Neutrophil (primary cell): ENCODE data around the gene ACSL6.

ENCODE experiments used
- H3K27ac ChIP-seq: fragments of 200-600 bp; sonication (generic); 2 replicates; pipeline ENCODE4 v1.5.1; 2016; ENCODE audit warnings: mild to moderate bottlenecking, moderate library complexity
- H3K27me3 ChIP-seq: fragments of 200-600 bp; sonication (generic); 2 replicates; pipeline ENCODE4 v1.6.0; 2016; ENCODE audit warnings: mild to moderate bottlenecking
- H3K36me3 ChIP-seq: fragments of 200-600 bp; sonication (generic); 2 replicates; pipeline ENCODE4 v1.5.1; 2017
- H3K4me1 ChIP-seq, 2 experiments: fragments of 200-600 bp in 1 of 2; sonication (generic) in 1 of 2; 1 replicate in 1 of 2; 2 replicates in 1 of 2; pipeline versions ENCODE4 v1.5.1 to v1.6.1; 2013 to 2016; ENCODE audit warnings: low read depth in 1 of 2, low read length in 1 of 2, mild to moderate bottlenecking in 1 of 2, moderate library complexity in 1 of 2; ENCODE audit not compliant: control insufficient read depth in 1 of 2, insufficient read depth in 1 of 2
- H3K4me3 ChIP-seq, 2 experiments: fragments of 200-600 bp in 1 of 2; sonication (generic) in 1 of 2; 1 replicate in 1 of 2; 2 replicates in 1 of 2; pipeline ENCODE4 v1.5.1; 2013 to 2016; ENCODE audit warnings: low read depth in 1 of 2, low read length in 1 of 2, mild to moderate bottlenecking in 1 of 2, moderate library complexity in 1 of 2
- H3K9me3 ChIP-seq: fragments of 200-600 bp; sonication (generic); 2 replicates; pipeline ENCODE4 v1.5.1; 2016
- CTCF ChIP-seq: fragments of 200-600 bp; sonication (generic); IDR thresholded peaks from 2 replicates; pipeline ENCODE4 v1.5.1; 2016; ENCODE audit warnings: antibody characterized with exemption

Gene ACSL6

GRCh38 chr5:132025403-132025971 lies 14.0 kb upstream of the ACSL6 start:
- Histone ChIP-seq H3K36me3 (no peaks in the 10 kb centered on the region), H3K27ac (no peak overlapping the region), H3K9me3 (no peaks in the 10 kb centered on the region), H3K4me3 (no peak overlapping the region), H3K4me1 (no peaks in the 10 kb centered on the region), H3K27me3 (peaks cover 42% of the 10 kb centered on the region)
- TF ChIP-seq CTCF: no peak

DNA sequence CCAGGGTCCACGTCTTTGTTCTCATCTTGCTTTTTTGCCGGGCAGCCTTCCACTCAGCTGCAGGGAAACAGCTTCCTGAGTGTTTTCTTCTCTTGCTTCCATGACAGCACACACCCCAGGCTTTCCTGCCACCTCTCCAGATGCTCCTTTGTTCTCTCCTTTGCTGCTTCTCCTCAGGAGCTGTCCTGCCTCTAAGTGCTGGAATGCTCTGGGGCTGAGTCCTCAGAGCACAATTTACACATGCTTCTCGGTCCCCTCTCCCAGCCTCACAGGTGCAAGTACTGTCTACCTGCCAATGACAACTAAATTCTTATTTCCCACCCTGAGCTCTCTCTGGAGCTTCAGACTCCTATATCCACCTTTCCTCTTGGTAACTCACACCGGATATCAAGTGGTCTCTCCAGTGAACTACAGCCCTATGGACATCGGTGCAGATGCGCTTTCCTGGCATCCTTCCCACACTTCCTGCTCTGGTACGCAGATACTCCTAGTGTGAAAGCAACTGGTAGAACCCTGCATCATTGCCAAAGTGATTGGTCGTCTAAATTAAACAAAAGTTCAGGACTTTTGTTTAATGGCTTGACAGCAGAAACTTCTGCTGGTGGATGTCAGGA lies 13.4 kb upstream of the ACSL6 start:
- no peak overlapping the region for H3K27ac ChIP-seq
- TF ChIP-seq CTCF: no peak
- peaks cover 48% of the 10 kb centered on the region for H3K27me3 ChIP-seq
- no peak overlapping the region for H3K4me3 ChIP-seq
- no peaks in the 10 kb centered on the region for H3K4me1 ChIP-seq
- no peaks in the 10 kb centered on the region for H3K36me3 ChIP-seq
- no peaks in the 10 kb centered on the region for H3K9me3 ChIP-seq

DNA sequence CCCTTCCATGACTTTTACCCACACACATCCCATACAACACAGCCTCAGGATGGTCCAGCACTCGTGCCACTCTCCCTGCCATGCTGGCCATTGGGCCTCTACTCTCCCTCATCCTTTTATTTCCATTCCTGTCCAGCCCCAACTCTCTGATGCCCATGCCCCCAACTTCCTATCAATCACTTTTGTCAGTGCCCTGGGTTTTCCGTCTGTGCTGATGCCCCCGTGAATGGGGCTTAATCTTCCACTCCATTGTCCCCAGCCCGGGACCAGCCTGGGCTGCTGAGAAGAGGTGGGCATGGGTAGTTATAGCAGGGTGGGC lies 12.6 kb upstream of the ACSL6 start:
- peaks cover 56% of the 10 kb centered on the region for H3K27me3 ChIP-seq
- no peaks in the 10 kb centered on the region for H3K4me1 ChIP-seq
- H3K36me3 ChIP-seq: no peaks in the 10 kb centered on the region
- no peak for TF ChIP-seq CTCF
- H3K9me3 ChIP-seq: no peaks in the 10 kb centered on the region
- H3K4me3 ChIP-seq: no peak overlapping the region
- H3K27ac ChIP-seq: no peak overlapping the region

- no peak overlapping the region for H3K4me3 ChIP-seq
- TF ChIP-seq CTCF: no peak
- no peaks in the 10 kb centered on the region for H3K4me1 ChIP-seq
- H3K27ac ChIP-seq: no peak overlapping the region
- H3K36me3 ChIP-seq: no peaks in the 10 kb centered on the region
- peaks cover 62% of the 10 kb centered on the region for H3K27me3 ChIP-seq
- H3K9me3 ChIP-seq: no peaks in the 10 kb centered on the region
Measured at GRCh38 chr5:132023258-132024116, 12.0 kb upstream of the ACSL6 start.

DNA sequence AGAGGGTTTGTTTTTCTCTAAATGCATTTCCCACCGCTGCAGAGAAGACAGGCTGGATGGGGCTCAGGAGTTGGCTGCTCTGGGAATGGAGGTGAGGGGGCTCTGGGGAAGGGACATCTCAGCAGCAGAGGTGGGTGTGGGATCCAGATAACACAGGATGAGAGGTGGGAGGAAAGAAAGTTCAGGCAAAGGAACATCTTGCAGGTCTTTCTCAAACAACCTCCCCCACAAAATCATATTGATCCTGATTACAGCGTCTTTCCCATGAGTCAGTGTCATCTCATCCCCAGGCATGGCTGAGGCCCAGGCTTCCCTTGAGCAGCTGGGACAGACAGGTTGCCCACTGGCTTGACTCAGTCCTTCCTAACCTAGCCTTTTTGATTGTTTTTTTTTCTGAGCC lies 11.3 kb upstream of the ACSL6 start:
- Histone ChIP-seq H3K9me3 (no peaks in the 10 kb centered on the region), H3K27me3 (peaks cover 69% of the 10 kb centered on the region), H3K4me1 (no peaks in the 10 kb centered on the region), H3K4me3 (no peak overlapping the region), H3K36me3 (no peaks in the 10 kb centered on the region), H3K27ac (no peak overlapping the region)
- TF ChIP-seq CTCF: no peak
